Naive B cell (primary cell): ENCODE data around the gene MLLT3. TPM values are rescaled to one million over a fixed set of nuclear protein-coding genes. Genes with fewer than 3 reads are reported as not detected.

Source experiments
- ATAC-seq, 2 donors: fragments of 150-1000 bp; cut with Tn5 transposase; 2 replicates each; pipeline ENCODE4 v1.10.0; 2021; ENCODE audit warnings: low read depth in 2 of 2, mild to moderate bottlenecking in 2 of 2, moderate library complexity in 2 of 2
- DNase-seq: peaks from one replicate; pipeline ENCODE4 v3.0.0; 2022
- H3K27ac Mint-ChIP-seq, 6 donors: one replicate each; pipeline ENCODE4 v1.8.0; 2020 to 2022; ENCODE audit warnings: mild to moderate bottlenecking in 6 of 6, mixed read lengths in 6 of 6, moderate library complexity in 5 of 6, inconsistent platforms in 2 of 6
- H3K27me3 Mint-ChIP-seq, 3 donors: one replicate each; pipeline ENCODE4 v1.8.0; 2021 to 2022; ENCODE audit warnings: mixed read lengths in 3 of 3, mild to moderate bottlenecking in 1 of 3
- H3K36me3 Mint-ChIP-seq, 2 donors: one replicate each; pipeline ENCODE4 v1.8.0; 2020 to 2022; ENCODE audit warnings: mixed read lengths in 2 of 2, inconsistent platforms in 1 of 2, mild to moderate bottlenecking in 1 of 2
- H3K4me1 Mint-ChIP-seq, 3 donors: one replicate each; pipeline ENCODE4 v1.8.0; 2020 to 2022; ENCODE audit warnings: mixed read lengths in 3 of 3, inconsistent platforms in 1 of 3, mild to moderate bottlenecking in 1 of 3, moderate library complexity in 1 of 3
- H3K4me3 Mint-ChIP-seq, 8 donors: one replicate each; pipeline ENCODE4 v1.8.0; 2020 to 2022; ENCODE audit warnings: mild to moderate bottlenecking in 8 of 8, mixed read lengths in 8 of 8, moderate library complexity in 8 of 8, inconsistent platforms in 2 of 8
- H3K9me3 Mint-ChIP-seq, 7 donors: one replicate each; pipeline ENCODE4 v1.8.0; 2020 to 2022; ENCODE audit warnings: mixed read lengths in 7 of 7, mild to moderate bottlenecking in 5 of 7, inconsistent platforms in 2 of 7, moderate library complexity in 1 of 7
- polyA plus RNA-seq, 6 donors: library from polyadenylated mRNA; unstranded; fragments of 300-500 nt; fragmentation: Illumina TruSeq; gene quantifications; one replicate each; pipeline ENCODE4 v1.2.3, GENCODE V29; 2021; ENCODE audit warnings: low read depth in 6 of 6

Gene MLLT3
- polyA plus RNA-seq, 6 donors from 2014 or later, result 3.2 to 11.6 (median 5.7) TPM

- Mint-ChIP-seq H3K36me3 (no peaks in the 10 kb centered on the region), H3K4me1 (no peaks in the 10 kb centered on the region), H3K27ac (no peak overlapping the region), H3K27me3 (peaks cover 0 to 9% (median 5%) of the 10 kb centered on the region in 3 donors), H3K4me3 (no peak overlapping the region), H3K9me3 (peaks cover 0 to 4% (median 0%) of the 10 kb centered on the region in 7 donors)
- no peak for ATAC-seq
- no peak for DNase-seq
Observed at GRCh38 chr9:20319641-20320337, 302.5 kb downstream of the MLLT3 start.

- Mint-ChIP-seq H3K4me1 (no peaks in the 10 kb centered on the region), H3K36me3 (no peaks in the 10 kb centered on the region), H3K27me3 (peaks cover 0 to 9% (median 5%) of the 10 kb centered on the region in 3 donors), H3K4me3 (no peak overlapping the region), H3K9me3 (peaks cover 0 to 4% (median 0%) of the 10 kb centered on the region in 7 donors), H3K27ac (no peak overlapping the region)
- ATAC-seq (no peak), DNase-seq (no peak)
Observed at GRCh38 chr9:20319241-20319640, 303.1 kb downstream of the MLLT3 start.

- Mint-ChIP-seq H3K27me3 (peaks cover 0 to 9% (median 5%) of the 10 kb centered on the region in 3 donors), H3K4me1 (no peaks in the 10 kb centered on the region), H3K4me3 (no peak overlapping the region), H3K27ac (peak overlapping the region in 3 of 6 donors; percentile 32 to 83 (median 64)), H3K36me3 (no peaks in the 10 kb centered on the region), H3K9me3 (peaks cover 0 to 4% (median 0%) of the 10 kb centered on the region in 7 donors)
- DNase-seq (no peak), ATAC-seq (no peak)
Observed at GRCh38 chr9:20317701-20318100, 304.6 kb downstream of the MLLT3 start.

- Mint-ChIP-seq H3K36me3 (no peaks in the 10 kb centered on the region), H3K27me3 (peaks cover 0 to 11% (median 10%) of the 10 kb centered on the region in 3 donors), H3K9me3 (peaks cover 0 to 1% (median 0%) of the 10 kb centered on the region in 7 donors), H3K4me1 (no peaks in the 10 kb centered on the region), H3K27ac (no peak overlapping the region), H3K4me3 (no peak overlapping the region)
- ATAC-seq, result no peak
- DNase-seq, result no peak
Observed at GRCh38 chr9:20316372-20316771, 305.9 kb downstream of the MLLT3 start.

GRCh38 chr9:20315677-20316076, 306.6 kb downstream of the MLLT3 start:
- Mint-ChIP-seq H3K4me3 (no peak overlapping the region), H3K27ac (no peak overlapping the region), H3K36me3 (no peaks in the 10 kb centered on the region), H3K27me3 (peaks cover 0 to 10% (median 9%) of the 10 kb centered on the region in 3 donors), H3K9me3 (peaks cover 0 to 1% (median 0%) of the 10 kb centered on the region in 7 donors), H3K4me1 (no peaks in the 10 kb centered on the region)
- DNase-seq, result no peak
- ATAC-seq, result no peak

GRCh38 chr9:20314981-20315380, 307.3 kb downstream of the MLLT3 start:
- Mint-ChIP-seq H3K27ac (no peak overlapping the region), H3K4me3 (no peak overlapping the region), H3K9me3 (peaks cover 0 to 1% (median 0%) of the 10 kb centered on the region in 7 donors), H3K4me1 (no peaks in the 10 kb centered on the region), H3K36me3 (no peaks in the 10 kb centered on the region), H3K27me3 (peaks cover 0 to 14% (median 9%) of the 10 kb centered on the region in 3 donors)
- DNase-seq (no peak), ATAC-seq (no peak)

- Mint-ChIP-seq H3K27ac (no peak overlapping the region), H3K9me3 (peaks cover 0 to 1% (median 0%) of the 10 kb centered on the region in 7 donors), H3K36me3 (no peaks in the 10 kb centered on the region), H3K4me3 (no peak overlapping the region), H3K4me1 (no peaks in the 10 kb centered on the region), H3K27me3 (peaks cover 4 to 24% (median 21%) of the 10 kb centered on the region in 3 donors)
- DNase-seq (no peak), ATAC-seq (no peak)
Observed at GRCh38 chr9:20313415-20313814, 308.9 kb downstream of the MLLT3 start.

- Mint-ChIP-seq H3K4me1 (no peaks in the 10 kb centered on the region), H3K4me3 (no peak overlapping the region), H3K9me3 (no peaks in the 10 kb centered on the region), H3K36me3 (no peaks in the 10 kb centered on the region), H3K27me3 (peaks cover 4 to 28% (median 26%) of the 10 kb centered on the region in 3 donors), H3K27ac (no peak overlapping the region)
- no peak for DNase-seq
- no peak for ATAC-seq
Observed at GRCh38 chr9:20312732-20313131, 309.6 kb downstream of the MLLT3 start.

GRCh38 chr9:20310024-20310423, 312.3 kb downstream of the MLLT3 start:
- no peak for ATAC-seq

DNA sequence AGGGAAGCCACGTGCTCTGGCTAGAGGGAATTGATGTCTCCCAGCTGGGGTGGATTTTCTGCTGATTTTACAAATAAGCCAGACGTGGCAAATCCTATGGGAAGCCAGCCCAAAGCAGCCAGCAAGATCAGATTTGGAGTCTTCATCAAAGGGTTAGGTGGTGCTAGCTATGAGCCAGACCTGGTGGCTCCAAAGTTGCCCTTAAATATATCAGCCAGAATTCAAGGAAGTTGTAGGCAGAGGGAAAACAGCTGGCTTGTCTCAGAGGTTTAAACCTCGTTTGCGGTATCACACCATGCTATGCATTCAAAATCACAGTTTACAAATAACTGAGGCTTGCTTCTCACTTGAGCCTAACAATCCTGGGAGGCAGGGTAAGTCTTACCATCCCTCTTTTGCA, 313.2 kb downstream of the MLLT3 start:
- H3K27me3 Mint-ChIP-seq, result peaks cover 8 to 31% (median 26%) of the 10 kb centered on the region in 3 donors
- no peaks in the 10 kb centered on the region for H3K9me3 Mint-ChIP-seq
- H3K27ac Mint-ChIP-seq, result peak overlapping the region in 1 of 6 donors; percentile 49
- no peaks in the 10 kb centered on the region for H3K36me3 Mint-ChIP-seq
- no peak for ATAC-seq
- H3K4me1 Mint-ChIP-seq, result no peaks in the 10 kb centered on the region
- H3K4me3 Mint-ChIP-seq, result no peak overlapping the region
- DNase-seq, result no peak

More at GRCh38 chr9:20310024-20310423, 312.3 kb downstream of the MLLT3 start:
- H3K27me3 Mint-ChIP-seq, result peaks cover 4 to 28% (median 26%) of the 10 kb centered on the region in 3 donors
- no peak for DNase-seq
- no peak overlapping the region for H3K27ac Mint-ChIP-seq
- no peak overlapping the region for H3K4me3 Mint-ChIP-seq
- H3K36me3 Mint-ChIP-seq, result no peaks in the 10 kb centered on the region
- no peaks in the 10 kb centered on the region for H3K9me3 Mint-ChIP-seq
- H3K4me1 Mint-ChIP-seq, result no peaks in the 10 kb centered on the region

GRCh38 chr9:20307621-20308020, 314.7 kb downstream of the MLLT3 start:
- Mint-ChIP-seq H3K36me3 (no peaks in the 10 kb centered on the region), H3K4me1 (no peaks in the 10 kb centered on the region), H3K27me3 (peaks cover 11 to 34% (median 27%) of the 10 kb centered on the region in 3 donors), H3K27ac (no peak overlapping the region), H3K9me3 (no peaks in the 10 kb centered on the region), H3K4me3 (no peak overlapping the region)
- ATAC-seq, result no peak
- no peak for DNase-seq

DNA sequence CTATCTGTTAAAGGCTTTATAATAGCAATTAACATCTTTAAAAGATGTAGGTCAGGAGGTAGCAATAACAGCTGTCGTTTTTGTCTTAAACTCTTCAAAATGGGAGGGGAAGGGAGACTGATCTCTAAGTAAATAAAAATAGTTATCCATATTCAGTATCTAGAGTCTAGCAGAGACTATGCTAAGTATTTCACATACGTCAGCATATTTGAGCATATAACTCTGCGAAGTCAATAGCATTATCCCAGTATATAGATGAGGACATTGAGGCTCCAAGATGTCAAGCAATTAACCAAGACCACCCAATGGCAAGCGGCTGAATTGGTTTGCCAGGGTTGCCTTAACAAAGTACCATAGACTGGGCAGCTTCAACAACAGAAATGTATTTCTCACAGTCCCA, 316.8 kb downstream of the MLLT3 start:
- no peak overlapping the region for H3K4me3 Mint-ChIP-seq
- no peaks in the 10 kb centered on the region for H3K9me3 Mint-ChIP-seq
- H3K27ac Mint-ChIP-seq, result no peak overlapping the region
- H3K27me3 Mint-ChIP-seq, result peaks cover 16 to 33% (median 24%) of the 10 kb centered on the region in 3 donors
- no peaks in the 10 kb centered on the region for H3K4me1 Mint-ChIP-seq
- H3K36me3 Mint-ChIP-seq, result no peaks in the 10 kb centered on the region
- ATAC-seq (no peak), DNase-seq (no peak)

DNA sequence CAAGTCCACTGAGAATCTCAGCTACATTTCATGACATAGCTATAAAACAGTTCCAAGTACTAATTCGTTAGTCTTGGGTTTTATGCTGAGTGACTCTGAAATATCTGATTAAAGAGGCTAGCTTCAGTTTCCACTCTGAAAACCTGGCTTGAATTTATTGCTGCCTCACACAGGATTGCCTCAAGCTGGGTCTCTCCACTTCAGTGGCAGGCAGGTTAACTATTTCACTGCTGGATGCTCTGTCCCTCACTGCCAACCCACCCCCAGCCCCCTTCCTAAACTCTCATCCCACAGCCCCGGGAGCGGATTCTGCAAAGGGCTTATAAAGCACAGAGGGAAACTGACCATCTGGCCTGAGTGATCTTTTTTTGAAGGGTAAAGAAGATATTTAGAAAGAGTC, 318.3 kb downstream of the MLLT3 start:
- ATAC-seq, result no peak
- Mint-ChIP-seq H3K4me1 (no peaks in the 10 kb centered on the region), H3K27me3 (peaks cover 15 to 27% (median 18%) of the 10 kb centered on the region in 3 donors), H3K4me3 (no peak overlapping the region), H3K27ac (no peak overlapping the region), H3K9me3 (no peaks in the 10 kb centered on the region), H3K36me3 (no peaks in the 10 kb centered on the region)
- no peak for DNase-seq

DNA sequence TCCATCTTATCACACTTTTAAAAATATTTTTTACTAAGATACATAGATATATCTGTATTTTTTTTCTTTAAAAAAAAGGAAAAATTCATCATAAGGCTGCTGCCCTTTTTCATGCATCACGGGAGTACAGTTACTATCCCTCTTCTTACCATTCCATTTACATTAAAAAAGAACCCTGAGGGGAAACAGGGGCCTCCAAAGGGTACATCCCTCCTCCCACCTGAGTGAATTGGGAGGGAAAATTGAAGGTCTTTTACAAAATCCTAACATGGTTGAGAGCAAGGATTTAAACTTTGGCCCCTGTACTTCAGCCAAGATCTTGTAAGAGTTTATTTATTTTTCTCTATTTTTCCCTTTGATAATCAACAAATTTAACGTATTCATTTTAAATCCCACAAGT, 319.2 kb downstream of the MLLT3 start:
- H3K4me3 Mint-ChIP-seq, result no peak overlapping the region
- peaks cover 16 to 27% (median 19%) of the 10 kb centered on the region in 3 donors for H3K27me3 Mint-ChIP-seq
- peak overlapping the region in 1 of 6 donors; percentile 55 for H3K27ac Mint-ChIP-seq
- H3K9me3 Mint-ChIP-seq, result no peaks in the 10 kb centered on the region
- no peaks in the 10 kb centered on the region for H3K4me1 Mint-ChIP-seq
- ATAC-seq, result no peak
- DNase-seq, result no peak
- no peaks in the 10 kb centered on the region for H3K36me3 Mint-ChIP-seq
